PC-3 (cell line): ENCODE data around the gene NRN1.

Source experiments
- EZH2 ChIP-seq: fragments of 300-600 bp; sonication (generic); IDR thresholded peaks from one replicate; pipeline ENCODE4 v1.6.1; 2017; ENCODE audit warnings: antibody characterized with exemption, mild to moderate bottlenecking, low read length; ENCODE audit not compliant: unreplicated experiment
- TF ChIP-seq, protein P1 (sequence below): fragments of 300-600 bp; sonication (generic); conservative IDR thresholded peaks from 2 replicates; pipeline ENCODE4 v1.5.1; 2017; ENCODE audit warnings: antibody characterized with exemption, low read depth, mild to moderate bottlenecking, low read length

DNA sequence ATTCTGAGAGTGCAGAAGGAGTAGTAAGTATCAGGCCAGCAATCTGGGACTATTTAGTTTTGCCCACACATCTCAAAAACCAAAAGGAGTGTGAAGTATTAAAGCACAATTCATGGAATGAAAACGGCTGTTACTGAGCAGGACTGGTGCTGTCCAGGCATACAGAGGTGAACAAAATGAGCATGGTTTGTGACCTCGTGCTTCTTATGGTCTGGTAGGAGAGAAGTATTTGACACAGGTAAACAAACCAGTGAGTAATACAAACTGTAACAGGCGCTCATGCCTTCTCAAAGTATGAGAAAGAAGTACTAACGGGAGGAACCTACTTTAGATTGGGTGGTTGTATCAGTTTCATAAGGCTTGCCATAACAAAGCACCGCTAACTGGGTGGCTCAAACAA is 17.5 kb upstream of the NRN1 start:
- no peak for TF ChIP-seq EZH2
- TF ChIP-seq, protein P1, sequence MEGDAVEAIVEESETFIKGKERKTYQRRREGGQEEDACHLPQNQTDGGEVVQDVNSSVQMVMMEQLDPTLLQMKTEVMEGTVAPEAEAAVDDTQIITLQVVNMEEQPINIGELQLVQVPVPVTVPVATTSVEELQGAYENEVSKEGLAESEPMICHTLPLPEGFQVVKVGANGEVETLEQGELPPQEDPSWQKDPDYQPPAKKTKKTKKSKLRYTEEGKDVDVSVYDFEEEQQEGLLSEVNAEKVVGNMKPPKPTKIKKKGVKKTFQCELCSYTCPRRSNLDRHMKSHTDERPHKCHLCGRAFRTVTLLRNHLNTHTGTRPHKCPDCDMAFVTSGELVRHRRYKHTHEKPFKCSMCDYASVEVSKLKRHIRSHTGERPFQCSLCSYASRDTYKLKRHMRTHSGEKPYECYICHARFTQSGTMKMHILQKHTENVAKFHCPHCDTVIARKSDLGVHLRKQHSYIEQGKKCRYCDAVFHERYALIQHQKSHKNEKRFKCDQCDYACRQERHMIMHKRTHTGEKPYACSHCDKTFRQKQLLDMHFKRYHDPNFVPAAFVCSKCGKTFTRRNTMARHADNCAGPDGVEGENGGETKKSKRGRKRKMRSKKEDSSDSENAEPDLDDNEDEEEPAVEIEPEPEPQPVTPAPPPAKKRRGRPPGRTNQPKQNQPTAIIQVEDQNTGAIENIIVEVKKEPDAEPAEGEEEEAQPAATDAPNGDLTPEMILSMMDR = no peak
